ENCODE data around the gene POLR3GL.
A peak's percentile ranks its signal among the peaks of the same experiment; 100 is the strongest.

Gene POLR3GL

GRCh38 chr1:145957443-145958319, 6.8 kb upstream of the POLR3GL start, which contains the start of gene LIX1L:
Gene LIX1L (minus strand): TSS chr1:145958017. CDS start chr1:145957927, 90 bp downstream.
- peak; percentile 98 for DNase-seq (ENCODE audit: low read depth)
- peak within 1 kb of the TSS; percentile 87 for H3K4me3 ChIP-seq (ENCODE audit: low read depth, low read length)
- TF ChIP-seq MAX (IDR thresholded peaks at IDR 0.05; ENCODE audit: low read depth, low read length), result peak; percentile 67
- no peak for TF ChIP-seq CTCF (IDR thresholded peaks at IDR 0.05; ENCODE audit: low read depth, low read length)
- TF ChIP-seq MYC (IDR thresholded peaks at IDR 0.05; ENCODE audit: low read depth, low read length), result peak; percentile 60
- peak; percentile 66 for TF ChIP-seq POLR2A (IDR thresholded peaks at IDR 0.05; ENCODE audit: extremely low read depth, insufficient read length)

GRCh38 chr1:145958734-145959133, 5.8 kb upstream of the POLR3GL start:
- no peak for DNase-seq (ENCODE audit: low read depth)
- H3K4me3 ChIP-seq (ENCODE audit: low read depth, low read length), result no peak overlapping the region
- TF ChIP-seq CTCF (IDR thresholded peaks at IDR 0.05; ENCODE audit: low read depth, low read length) (no peak), MAX (IDR thresholded peaks at IDR 0.05; ENCODE audit: low read depth, low read length) (no peak), MYC (IDR thresholded peaks at IDR 0.05; ENCODE audit: low read depth, low read length) (no peak), POLR2A (IDR thresholded peaks at IDR 0.05; ENCODE audit: extremely low read depth, insufficient read length) (no peak)

GRCh38 chr1:145959333-145959732, 5.2 kb upstream of the POLR3GL start:
- DNase-seq (ENCODE audit: low read depth), result peak; percentile 25
- H3K4me3 ChIP-seq (ENCODE audit: low read depth, low read length), result no peak overlapping the region

GRCh38 chr1:145959957-145960467, 4.5 kb upstream of the POLR3GL start:
- TF ChIP-seq CTCF (IDR thresholded peaks at IDR 0.05; ENCODE audit: low read depth, low read length) (no peak), MAX (IDR thresholded peaks at IDR 0.05; ENCODE audit: low read depth, low read length) (peak; percentile 87), POLR2A (IDR thresholded peaks at IDR 0.05; ENCODE audit: extremely low read depth, insufficient read length) (no peak), MYC (IDR thresholded peaks at IDR 0.05; ENCODE audit: low read depth, low read length) (no peak; the same call in none of the 2 replicates)
- peak overlapping the region; percentile 73 for H3K4me3 ChIP-seq (ENCODE audit: low read depth, low read length)
- no peak for DNase-seq (ENCODE audit: low read depth)

More at GRCh38 chr1:145959333-145959732, 5.2 kb upstream of the POLR3GL start:
- TF ChIP-seq MYC (IDR thresholded peaks at IDR 0.05; ENCODE audit: low read depth, low read length), result no peak
- TF ChIP-seq MAX (IDR thresholded peaks at IDR 0.05; ENCODE audit: low read depth, low read length), result no peak
- TF ChIP-seq POLR2A (IDR thresholded peaks at IDR 0.05; ENCODE audit: extremely low read depth, insufficient read length), result no peak
- no peak for TF ChIP-seq CTCF (IDR thresholded peaks at IDR 0.05; ENCODE audit: low read depth, low read length)

GRCh38 chr1:145960468-145961108, 3.9 kb upstream of the POLR3GL start:
- DNase-seq (ENCODE audit: low read depth), result peak; percentile 87
- H3K4me3 ChIP-seq (ENCODE audit: low read depth, low read length), result peak overlapping the region; percentile 73
- no peak; the same call in none of the 2 replicates for TF ChIP-seq MYC (IDR thresholded peaks at IDR 0.05; ENCODE audit: low read depth, low read length)
- TF ChIP-seq POLR2A (IDR thresholded peaks at IDR 0.05; ENCODE audit: extremely low read depth, insufficient read length), result peak; percentile 67
- TF ChIP-seq MAX (IDR thresholded peaks at IDR 0.05; ENCODE audit: low read depth, low read length), result peak; percentile 26; the same call in 1 of the 2 replicates
